ENCODE measurements around the gene VKORC1.

Gene VKORC1

DNA sequence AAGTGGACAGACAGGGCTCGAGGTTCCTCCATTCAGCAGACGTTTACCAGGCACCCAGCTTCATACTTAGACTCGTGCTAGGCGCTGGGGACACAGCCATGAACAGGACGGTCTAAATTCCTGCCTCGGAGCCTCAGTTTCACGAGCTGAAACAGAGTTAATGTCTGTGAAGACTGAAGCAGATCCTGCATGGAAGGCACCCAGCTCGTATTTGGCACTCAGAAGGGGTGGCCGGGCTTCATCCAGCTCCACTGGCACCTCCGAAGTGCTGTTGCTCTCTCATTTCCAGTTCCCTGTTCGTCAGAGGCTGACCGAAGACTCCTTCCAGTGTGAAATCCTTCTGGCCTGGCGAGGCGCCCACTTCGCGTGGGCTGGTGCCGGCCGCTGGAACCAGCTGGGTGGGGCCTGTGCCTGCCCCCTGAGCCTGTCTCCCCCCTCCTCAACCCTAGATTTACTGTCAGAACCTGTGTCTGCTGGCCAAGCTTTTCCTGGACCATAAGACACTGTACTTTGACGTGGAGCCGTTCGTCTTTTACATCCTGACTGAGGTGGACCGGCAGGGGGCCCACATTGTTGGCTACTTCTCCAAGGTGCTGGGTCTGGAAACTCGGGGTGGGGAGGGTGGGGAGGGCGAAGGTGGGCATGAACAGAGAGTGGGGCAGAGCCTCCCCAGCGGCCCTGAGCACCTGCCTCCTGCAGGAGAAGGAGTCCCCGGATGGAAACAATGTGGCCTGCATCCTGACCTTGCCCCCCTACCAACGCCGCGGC lies 35.2 kb upstream of the VKORC1 start:
- peak; percentile 77 to 84 (median 83) for DNase-seq

DNA sequence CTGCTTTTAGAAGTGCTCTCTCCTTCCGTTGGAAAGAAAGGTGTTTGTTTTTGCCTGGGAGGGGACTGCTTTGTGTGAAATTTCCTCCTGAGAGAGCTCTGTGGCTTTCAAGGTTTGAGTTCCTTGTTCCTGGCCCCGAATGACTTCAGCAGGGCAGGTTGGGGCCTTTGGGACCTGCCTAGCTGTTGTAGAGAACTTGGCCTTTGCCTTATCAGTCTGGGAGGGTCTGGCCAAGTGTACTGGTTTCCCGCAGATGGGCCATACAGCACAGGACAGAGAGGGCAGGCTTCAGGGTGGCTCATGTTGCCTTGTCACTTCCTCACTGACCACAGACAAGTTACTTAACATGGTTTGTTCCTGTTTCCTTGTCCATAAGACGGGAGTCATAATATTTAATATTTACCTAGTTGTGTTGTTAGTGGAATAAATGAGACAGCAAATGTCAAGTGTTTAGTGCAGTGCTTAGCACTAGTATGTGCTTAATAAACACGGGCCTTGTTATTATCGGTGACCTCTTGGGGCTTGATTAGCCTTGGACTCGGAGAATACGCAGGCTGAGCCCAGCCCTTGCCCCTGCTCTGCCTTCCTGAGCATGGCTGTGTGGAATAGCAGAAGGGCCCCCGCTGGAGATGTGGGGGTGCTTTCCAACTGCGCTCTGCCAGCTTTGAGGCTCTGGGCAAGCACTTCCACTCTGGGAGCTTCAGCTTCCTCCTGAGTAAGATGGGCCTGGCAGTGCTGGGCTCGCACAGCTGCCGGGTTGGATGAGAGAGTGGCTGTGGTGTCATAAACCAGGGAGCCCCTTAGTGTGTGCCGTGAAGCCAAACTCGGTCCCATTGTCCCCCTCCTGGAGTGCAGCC lies 34.3 kb upstream of the VKORC1 start:
- DNase-seq, result peak; percentile 83 to 92 (median 88)

DNA sequence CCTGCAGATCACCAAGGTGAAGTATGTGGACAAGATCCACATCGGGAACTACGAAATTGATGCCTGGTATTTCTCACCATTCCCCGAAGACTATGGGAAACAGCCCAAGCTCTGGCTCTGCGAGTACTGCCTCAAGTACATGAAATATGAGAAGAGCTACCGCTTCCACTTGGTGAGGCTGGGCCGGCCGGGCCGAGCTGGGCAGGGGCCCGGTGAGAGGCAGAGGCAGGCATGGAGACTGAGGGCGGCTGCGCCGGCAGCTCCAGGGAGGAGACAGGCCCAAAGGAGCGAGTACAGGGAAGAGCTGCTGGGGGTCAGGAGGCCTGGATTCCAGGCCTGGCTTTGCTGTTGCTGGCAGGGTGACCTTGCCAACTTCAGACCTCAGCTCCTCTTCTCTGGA lies 32.6 kb upstream of the VKORC1 start:
- DNase-seq, result no peak

- DNase-seq, result no peak
Measured at GRCh38 chr16:31125844-31126243, 31.2 kb upstream of the VKORC1 start.

DNA sequence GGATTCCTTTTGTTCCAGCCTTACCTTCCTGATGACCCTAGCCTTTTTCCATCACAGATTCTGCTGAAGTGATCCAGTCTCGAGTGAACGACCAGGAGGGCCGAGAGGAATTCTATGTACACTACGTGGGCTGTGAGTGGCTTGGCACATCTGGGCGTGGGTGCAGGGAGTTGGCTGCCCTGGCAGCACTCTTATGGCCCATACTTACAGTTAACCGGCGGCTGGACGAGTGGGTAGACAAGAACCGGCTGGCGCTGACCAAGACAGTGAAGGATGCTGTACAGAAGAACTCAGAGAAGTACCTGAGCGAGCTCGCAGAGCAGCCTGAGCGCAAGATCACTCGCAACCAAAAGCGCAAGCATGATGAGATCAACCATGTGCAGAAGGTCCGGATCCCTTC lies 25.5 kb upstream of the VKORC1 start:
- DNase-seq, result no peak

DNA sequence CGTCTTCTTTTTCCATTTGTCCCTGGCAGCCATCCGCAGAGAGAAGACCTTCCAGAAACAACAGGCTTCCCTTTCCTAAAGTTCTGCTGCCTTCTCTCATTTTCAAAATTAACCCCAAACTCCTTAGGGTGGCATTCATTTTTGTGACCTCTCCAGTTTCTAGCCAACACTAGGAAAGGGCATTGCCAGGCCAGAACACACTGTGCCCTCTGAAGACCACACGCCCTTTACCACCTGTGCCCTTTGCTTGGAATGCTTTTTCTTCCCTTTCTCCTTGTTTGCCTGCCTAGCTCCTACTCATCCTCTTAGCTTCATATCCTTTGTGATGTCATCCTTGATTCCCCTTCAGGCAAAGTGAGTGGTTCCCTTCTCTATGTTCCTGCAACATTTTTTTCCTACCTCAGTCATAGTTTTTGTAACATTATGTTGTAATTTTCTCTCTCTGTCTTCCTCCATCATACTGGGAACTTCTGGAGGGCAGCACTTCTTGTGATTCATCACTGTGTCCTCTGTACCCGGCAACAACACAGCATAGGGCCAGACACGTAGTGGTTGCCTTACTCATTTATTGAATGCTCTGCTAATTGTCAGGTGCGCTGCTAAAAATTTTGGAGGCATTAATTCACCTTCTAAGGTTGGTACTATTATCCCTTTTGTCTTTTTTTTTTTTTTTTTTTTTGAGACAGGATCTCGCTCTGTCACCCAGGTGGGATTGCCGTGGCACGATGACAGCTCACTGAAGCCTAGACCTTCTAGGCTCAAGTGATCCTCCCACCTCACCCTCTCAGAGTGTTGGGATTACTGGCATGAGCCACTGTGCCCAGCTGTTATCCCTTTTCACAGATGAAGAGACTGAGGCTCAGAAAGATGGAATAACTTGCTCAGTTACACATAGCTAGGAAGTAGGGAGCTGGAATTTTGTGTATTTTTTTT lies 23.9 kb upstream of the VKORC1 start:
- peak; percentile 82 to 97 (median 95) for DNase-seq

- peak; percentile 99 to 100 (median 99) for DNase-seq
Measured at GRCh38 chr16:31117384-31118222, 23.0 kb upstream of the VKORC1 start, which contains the start of gene KAT8. Gene KAT8, plus strand, starts transcription at chr16:31117664. Its CDS starts 18 bp downstream, at chr16:31117682.

DNA sequence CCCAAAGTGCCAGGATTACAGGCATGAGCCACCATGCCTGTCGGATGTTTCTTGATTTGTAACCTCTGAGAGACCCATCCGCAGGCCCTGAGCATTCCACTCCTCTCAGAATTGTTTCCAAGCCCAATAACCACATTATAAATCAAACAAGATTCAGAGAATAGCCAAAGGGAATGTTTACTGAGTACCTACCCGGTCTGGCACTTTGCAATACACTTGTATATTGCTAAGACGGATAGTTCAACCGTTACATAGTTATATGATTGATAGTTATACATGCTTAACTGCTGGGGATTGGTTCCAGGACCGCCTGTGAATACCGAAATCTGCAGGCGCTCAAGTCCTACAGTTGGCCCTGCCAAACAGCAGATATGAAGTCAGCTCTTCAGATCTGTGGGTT lies 19.9 kb upstream of the VKORC1 start:
- no peak for DNase-seq

- DNase-seq, result peak; percentile 90 to 96 (median 95)
Measured at GRCh38 chr16:31113121-31114120, 18.8 kb upstream of the VKORC1 start.

DNA sequence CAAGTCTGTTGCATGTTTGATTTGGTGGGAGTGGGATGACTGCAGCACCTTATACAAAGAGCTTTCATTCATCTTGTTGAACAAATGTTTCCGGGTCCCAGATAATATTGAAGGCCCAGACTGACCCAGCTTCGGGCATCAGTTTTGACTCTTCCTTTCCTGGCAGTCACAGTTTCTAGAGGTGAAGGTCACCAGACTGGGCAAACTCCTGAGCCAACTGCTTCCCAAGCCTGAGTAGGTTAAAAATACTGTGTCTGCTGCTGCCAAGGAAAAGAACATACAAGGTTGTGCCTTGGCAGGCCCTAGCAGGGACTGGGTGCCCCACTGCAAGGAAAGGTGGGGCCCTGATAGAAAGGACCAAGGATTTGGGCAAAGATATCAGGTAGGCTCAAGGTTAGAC lies 18.1 kb upstream of the VKORC1 start:
- no peak for DNase-seq

DNA sequence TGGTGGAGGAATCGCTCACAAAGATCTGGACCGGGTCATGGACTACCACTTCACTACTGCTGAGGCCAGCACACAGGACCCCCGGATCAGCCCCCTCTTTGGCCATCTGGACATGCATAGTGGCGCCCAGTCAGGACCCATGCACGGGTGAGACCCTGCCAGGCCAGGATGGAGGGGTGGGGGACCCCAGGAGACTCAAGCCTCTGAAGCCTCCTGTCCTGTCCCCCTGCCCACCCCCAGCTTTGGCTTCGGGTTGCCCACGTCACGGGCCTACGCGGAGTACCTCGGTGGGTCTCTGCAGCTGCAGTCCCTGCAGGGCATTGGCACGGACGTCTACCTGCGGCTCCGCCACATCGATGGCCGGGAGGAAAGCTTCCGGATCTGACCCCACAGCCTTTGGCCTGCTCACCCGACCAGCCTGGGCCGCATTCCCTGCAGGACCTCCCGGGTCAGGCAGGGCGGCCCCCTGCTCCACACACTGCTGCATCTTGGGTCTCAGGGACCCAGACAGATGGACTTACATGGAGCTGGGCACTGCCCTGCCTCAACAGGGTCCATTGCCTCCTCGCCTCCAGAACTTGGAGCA lies 17.4 kb upstream of the VKORC1 start:
- no peak for DNase-seq

DNA sequence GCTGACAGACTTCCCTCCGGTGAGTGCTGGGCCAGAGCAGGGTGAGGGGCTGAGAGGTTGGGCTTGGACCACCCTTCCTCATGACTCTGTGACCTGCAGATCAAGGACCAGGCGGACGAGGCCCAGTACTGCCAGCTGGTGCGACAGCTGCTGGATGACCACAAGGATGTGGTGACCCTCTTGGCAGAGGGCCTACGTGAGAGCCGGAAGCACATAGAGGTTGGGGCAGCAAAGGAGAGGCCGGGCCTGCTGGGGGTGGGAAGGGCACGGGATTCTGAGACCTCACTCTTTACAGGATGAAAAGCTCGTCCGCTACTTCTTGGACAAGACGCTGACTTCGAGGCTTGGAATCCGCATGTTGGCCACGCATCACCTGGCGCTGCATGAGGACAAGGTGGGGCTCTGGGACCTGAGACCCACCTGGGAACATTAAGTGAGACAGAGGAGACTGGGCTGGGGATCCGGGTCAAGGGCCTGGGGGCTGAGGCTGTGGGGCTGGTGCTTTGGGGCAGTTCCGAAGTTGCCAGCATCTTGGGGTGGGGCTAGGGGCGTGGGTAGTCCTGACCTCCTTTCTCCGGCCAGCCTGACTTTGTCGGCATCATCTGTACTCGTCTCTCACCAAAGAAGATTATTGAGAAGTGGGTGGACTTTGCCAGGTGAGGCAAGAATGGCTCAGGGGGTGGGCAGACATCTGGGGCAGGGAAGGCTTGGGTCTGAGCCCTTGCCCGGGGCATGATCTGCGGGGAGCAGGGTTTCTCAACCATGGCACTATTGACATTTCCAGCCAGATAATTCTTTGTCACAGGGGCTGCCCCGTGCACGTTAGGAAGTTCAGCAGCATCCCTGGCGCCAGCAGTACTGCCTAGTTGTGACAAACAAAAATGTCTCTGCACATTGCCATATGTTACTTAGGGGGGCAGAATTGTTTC lies 15.8 kb upstream of the VKORC1 start:
- DNase-seq, result no peak

- no peak for DNase-seq
Measured at GRCh38 chr16:31109622-31110021, 15.0 kb upstream of the VKORC1 start.

DNA sequence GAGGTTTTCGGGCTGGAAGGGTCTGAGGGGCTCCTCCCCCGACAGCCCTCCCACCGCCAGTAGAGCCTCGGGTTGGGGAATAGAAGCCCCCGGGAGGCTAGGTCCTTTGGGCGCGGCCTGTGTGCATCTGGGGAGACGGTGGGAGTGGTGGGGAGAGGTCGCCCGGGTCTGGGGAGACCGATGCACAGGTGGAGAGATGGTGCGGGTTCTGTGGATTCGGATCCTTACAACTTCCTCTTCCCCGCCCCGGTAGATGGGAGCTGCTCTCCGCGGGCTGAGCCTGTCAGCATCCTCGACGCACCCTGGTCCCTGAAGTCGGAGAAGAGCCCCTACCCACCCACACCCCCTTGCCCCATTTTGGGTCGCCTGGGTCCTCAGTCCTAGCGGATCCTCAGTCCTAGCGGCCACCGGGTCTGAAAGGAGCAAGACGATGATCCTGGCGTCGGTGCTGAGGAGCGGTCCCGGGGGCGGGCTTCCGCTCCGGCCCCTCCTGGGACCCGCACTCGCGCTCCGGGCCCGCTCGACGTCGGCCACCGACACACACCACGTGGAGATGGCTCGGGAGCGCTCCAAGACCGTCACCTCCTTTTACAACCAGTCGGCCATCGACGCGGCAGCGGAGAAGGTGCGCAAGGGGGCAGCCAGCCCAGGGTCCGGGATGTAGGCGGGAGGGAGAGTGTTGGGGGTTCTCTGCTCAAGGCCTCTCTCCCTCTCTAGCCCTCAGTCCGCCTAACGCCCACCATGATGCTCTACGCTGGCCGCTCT lies 14.4 kb upstream of the VKORC1 start:
- DNase-seq, result peak in 2 of 3 donors; percentile 19 to 30

DNA sequence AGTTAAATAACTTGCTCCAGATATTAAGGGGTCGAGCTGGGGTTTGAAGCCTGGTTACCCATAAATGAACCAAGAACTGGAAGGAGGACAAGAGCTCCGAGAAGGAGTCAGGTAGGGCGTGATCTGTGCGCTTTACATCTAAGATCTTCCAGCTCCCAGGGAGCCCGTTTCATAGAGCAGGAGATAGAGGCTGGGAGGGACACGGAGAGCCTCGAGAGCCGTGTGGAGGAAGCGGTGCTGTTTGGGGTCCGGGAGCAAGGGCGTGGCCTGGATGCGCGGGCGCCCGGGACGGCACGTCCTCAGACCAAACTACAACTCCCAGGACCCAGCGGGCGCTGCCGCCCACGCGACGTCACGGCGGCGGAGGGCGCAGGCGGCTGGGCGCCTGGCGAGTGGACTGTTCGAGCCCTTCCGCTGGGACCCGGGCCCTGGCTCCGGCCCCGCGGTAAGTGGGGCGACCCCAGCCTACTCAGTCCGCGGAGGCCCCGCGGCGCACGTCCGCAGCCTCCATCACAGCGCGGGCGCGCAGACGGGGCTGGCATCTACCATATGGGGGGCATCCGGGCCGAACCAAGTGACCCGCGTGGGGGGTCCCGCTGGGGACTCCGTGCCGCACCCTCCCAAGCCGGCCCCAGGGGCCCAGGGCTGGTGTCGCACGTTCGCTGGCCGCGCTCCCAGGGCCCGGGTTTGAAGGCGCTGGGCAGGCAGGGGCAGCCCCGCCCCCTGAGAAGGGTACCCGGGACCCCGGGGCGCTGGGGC lies 13.6 kb upstream of the VKORC1 start, which contains the start of gene BCKDK:
BCKDK (plus strand) TSS at position 352 of the 759 bp plus-strand sequence. CDS start 838 bp downstream, outside the sequence.
- DNase-seq, result peak; percentile 81 to 93 (median 89)

DNA sequence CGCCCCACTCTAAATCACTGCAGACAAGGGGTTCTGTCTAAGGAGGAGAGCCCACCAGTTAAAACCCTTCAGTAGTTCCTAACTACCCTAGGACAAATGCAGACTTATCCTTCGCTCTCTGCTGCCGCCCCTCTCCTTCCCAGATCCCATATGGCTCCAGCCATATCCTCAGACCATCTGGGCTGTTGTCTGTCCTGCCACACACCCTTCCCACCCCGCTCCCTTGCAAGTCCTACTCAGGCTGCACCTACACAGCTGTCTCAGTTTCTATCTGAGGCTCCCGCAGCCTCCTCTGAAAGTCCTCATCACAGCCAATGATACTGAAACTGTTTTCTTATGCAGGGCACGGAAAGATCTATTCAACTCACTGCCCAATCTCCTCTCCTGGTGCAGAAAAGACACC lies 12.9 kb upstream of the VKORC1 start:
- no peak for DNase-seq
